ENCODE results near the gene GPR37L1. TPM values are rescaled to one million over a fixed set of nuclear protein-coding genes. Genes with fewer than 3 reads are reported as not detected.

The GPR37L1 gene
- polyA plus RNA-seq, 1 donor from 2014 or later = not detected

GRCh38 chr1:202170726-202171125 is 48.0 kb downstream of the GPR37L1 start:
- no peaks in the 10 kb centered on the region for H3K79me2 ChIP-seq (replicated peaks; ENCODE audit: insufficient read depth, low read length)
- no peaks in the 10 kb centered on the region for H3K9me3 ChIP-seq (ENCODE audit: low read length)
- H3K36me3 ChIP-seq (ENCODE audit: insufficient read depth, low read length) = no peaks in the 10 kb centered on the region
- no peaks in the 10 kb centered on the region for H3F3A ChIP-seq (ENCODE audit: insufficient read depth, low read length, poor library complexity, severe bottlenecking)
- H3K4me2 ChIP-seq (ENCODE audit: low read length) = no peak overlapping the region
- H4K20me1 ChIP-seq (ENCODE audit: insufficient read depth) = no peaks in the 10 kb centered on the region
- no peaks in the 10 kb centered on the region for H3K9me2 ChIP-seq (ENCODE audit: insufficient read depth, low read length)
- no peak overlapping the region for H3K9ac ChIP-seq (ENCODE audit: low read length)
- H3K4me3 ChIP-seq (ENCODE audit: low read length) = no peak overlapping the region
- no peak overlapping the region for H3K27ac ChIP-seq (ENCODE audit: low read length)
- no peaks in the 10 kb centered on the region for H3K27me3 ChIP-seq (ENCODE audit: insufficient read depth, low read depth, low read length)
- TF ChIP-seq TAF1 (IDR thresholded peaks at IDR 0.05; ENCODE audit: low read depth) = no peak
- TF ChIP-seq RAD21 (conservative IDR thresholded peaks at IDR 0.05) = no peak
- no peak overlapping the region for H2AFZ ChIP-seq (ENCODE audit: low read depth, low read length)

- H3K4me2 ChIP-seq (ENCODE audit: low read length) = no peak overlapping the region
- H3K9me3 ChIP-seq (ENCODE audit: low read length) = no peaks in the 10 kb centered on the region
- no peak overlapping the region for H3K4me3 ChIP-seq (ENCODE audit: low read length)
- no peak overlapping the region for H3K27ac ChIP-seq (ENCODE audit: low read length)
- H3K9ac ChIP-seq (ENCODE audit: low read length) = no peak overlapping the region
- H3F3A ChIP-seq (ENCODE audit: insufficient read depth, low read length, poor library complexity, severe bottlenecking) = no peaks in the 10 kb centered on the region
- H3K79me2 ChIP-seq (replicated peaks; ENCODE audit: insufficient read depth, low read length) = no peaks in the 10 kb centered on the region
- no peaks in the 10 kb centered on the region for H3K27me3 ChIP-seq (ENCODE audit: insufficient read depth, low read depth, low read length)
- no peaks in the 10 kb centered on the region for H4K20me1 ChIP-seq (ENCODE audit: insufficient read depth)
- no peaks in the 10 kb centered on the region for H3K36me3 ChIP-seq (ENCODE audit: insufficient read depth, low read length)
- TF ChIP-seq MXI1 (conservative IDR thresholded peaks at IDR 0.05; ENCODE audit: poor library complexity, severe bottlenecking) (no peak), EP300 (conservative IDR thresholded peaks at IDR 0.05; ENCODE audit: poor library complexity, severe bottlenecking) (no peak), REST (IDR thresholded peaks at IDR 0.05; ENCODE audit: borderline replicate concordance) (no peak), CTCF (IDR thresholded peaks at IDR 0.05; ENCODE audit: poor library complexity, severe bottlenecking) (no peak), RAD21 (conservative IDR thresholded peaks at IDR 0.05) (no peak), EZH2 (IDR thresholded peaks at IDR 0.05; ENCODE audit: borderline replicate concordance, insufficient read depth, low read length, poor library complexity, severe bottlenecking) (no peak), SMC3 (conservative IDR thresholded peaks at IDR 0.05; ENCODE audit: poor library complexity) (no peak), TAF1 (IDR thresholded peaks at IDR 0.05; ENCODE audit: low read depth) (no peak), POLR2AphosphoS5 (IDR thresholded peaks at IDR 0.05) (no peak)
- no peak overlapping the region for H2AFZ ChIP-seq (ENCODE audit: low read depth, low read length)
- H3K9me2 ChIP-seq (ENCODE audit: insufficient read depth, low read length) = no peaks in the 10 kb centered on the region
These were observed 48.7 kb downstream of the GPR37L1 start for GRCh38 chr1:202171292-202172014.
